NB4 (cell line): Measurements from ENCODE around the gene RSPRY1.

Source experiments
- DNase-seq: peaks from one replicate; pipeline ENCODE4 v3.0.0; 2010; ENCODE audit warnings: low read depth
- H3K4me3 ChIP-seq: one replicate; pipeline ENCODE4 v1.5.1; 2011; ENCODE audit warnings: mild to moderate bottlenecking, low read depth, low read length, moderate library complexity
- CTCF ChIP-seq: IDR thresholded peaks from one replicate; pipeline ENCODE4 v1.5.1; 2012; ENCODE audit warnings: low read depth, low read length
- MAX ChIP-seq: IDR thresholded peaks from 2 replicates; pipeline ENCODE4 v1.6.1; 2011; ENCODE audit warnings: low read depth, low read length
- MYC ChIP-seq: IDR thresholded peaks from 2 replicates; pipeline ENCODE4 v1.6.1; 2011; ENCODE audit warnings: low read depth, low read length
- POLR2A ChIP-seq: IDR thresholded peaks from 2 replicates; pipeline ENCODE4 v1.6.1; 2011; ENCODE audit warnings: mild to moderate bottlenecking; ENCODE audit not compliant: insufficient read length; ENCODE audit errors: extremely low read depth

The RSPRY1 gene

GRCh38 chr16:57141822-57142631 is 44.1 kb upstream of the RSPRY1 start:
- H3K4me3 ChIP-seq = no peak overlapping the region
- peak; percentile 55 for DNase-seq
- TF ChIP-seq MAX (no peak), POLR2A (no peak), MYC (no peak), CTCF (no peak)

- TF ChIP-seq CTCF (no peak), POLR2A (no peak), MAX (no peak), MYC (no peak)
- H3K4me3 ChIP-seq = no peak overlapping the region
- DNase-seq = no peak
Measured at GRCh38 chr16:57143149-57143921, 42.8 kb upstream of the RSPRY1 start.

GRCh38 chr16:57144027-57144426 is 42.1 kb upstream of the RSPRY1 start:
- H3K4me3 ChIP-seq = no peak overlapping the region
- TF ChIP-seq MYC (no peak), POLR2A (no peak), MAX (no peak), CTCF (no peak)
- no peak for DNase-seq

GRCh38 chr16:57145046-57146021 is 40.8 kb upstream of the RSPRY1 start:
- peak; percentile 59 for DNase-seq
- H3K4me3 ChIP-seq = no peak overlapping the region
- TF ChIP-seq CTCF (no peak), MAX (no peak), POLR2A (no peak), MYC (no peak)

GRCh38 chr16:57146040-57146647 is 40.0 kb upstream of the RSPRY1 start:
- H3K4me3 ChIP-seq = no peak overlapping the region
- DNase-seq = peak; percentile 60
- TF ChIP-seq POLR2A (no peak), MAX (no peak)
